H1 (cell line): ENCODE data around the gene SCGB1C2. TPM values are rescaled to one million over a fixed set of nuclear protein-coding genes. Genes with fewer than 3 reads are reported as not detected.

Experiments
- CBX8 ChIP-seq: fragments of 300-800, 300-1000 bp; sonication (generic); IDR thresholded peaks from 2 replicates; pipeline ENCODE4 v1.7.1; 2016; ENCODE audit warnings: low read depth, low read length, borderline replicate concordance
- CHD7 ChIP-seq: fragments of 300-600 bp; sonication (generic); IDR thresholded peaks from 2 replicates; pipeline ENCODE4 v1.7.1; 2012; ENCODE audit warnings: low read length, moderate library complexity, mild to moderate bottlenecking, inconsistent platforms; ENCODE audit not compliant: insufficient replicate concordance
- PHF8 ChIP-seq: fragments of 200-600 bp; sonication (generic); conservative IDR thresholded peaks from 2 replicates; pipeline ENCODE4 v1.7.1; 2012; ENCODE audit warnings: low read depth, mild to moderate bottlenecking, inconsistent platforms, low read length, moderate library complexity
- SP1 ChIP-seq: IDR thresholded peaks from 2 replicates; pipeline ENCODE4 v1.6.1; 2011; ENCODE audit warnings: low read depth, low read length
- TEAD4 ChIP-seq: IDR thresholded peaks from 2 replicates; pipeline ENCODE4 v1.6.1; 2012; ENCODE audit warnings: low read depth, low read length, inconsistent platforms, mixed read lengths
- ZNF274 ChIP-seq: IDR thresholded peaks from 2 replicates; pipeline ENCODE4 v1.7.0; 2012; ENCODE audit warnings: low read length, borderline replicate concordance; ENCODE audit errors: extremely low read depth
- polyA plus RNA-seq, 7 experiments: library from polyadenylated mRNA; depleted of rRNA in 3 of 7; stranded (reverse) in 5 of 7; unstranded in 2 of 7; fragments of >200 nt in 5 of 7; fragments of 200-250 nt in 2 of 7; gene quantifications; 1 replicate in 5 of 7; 2 replicates in 1 of 7; 4 replicates in 1 of 7; pipeline versions ENCODE4 v1.2.1 to v1.2.3, GENCODE V29; 2011 to 2013; ENCODE audit warnings: missing spikeins in 2 of 7, mixed read lengths in 2 of 7
- total RNA-seq: library from RNA; stranded (reverse); fragmentation: NEBNext Ultra II Directional; extraction: Animal tissue kit (Norgen Biotek cat#: 25700); gene quantifications from 2 replicates; pipeline ENCODE4 v1.2.1, GENCODE V29; 2021

Gene SCGB1C2
- total and polyA plus RNA-seq, 2 of the 8 experiments (the other 6 are each of a cell fraction or from before 2014, with no cell fraction given), result not detected

GRCh38 chr17:144936-145670 lies 7.7 kb downstream of the SCGB1C2 start (continued):
- TF ChIP-seq CHD7 (no peak), TEAD4 (no peak), ZNF274 (no peak), PHF8 (no peak), SP1 (no peak), CBX8 (no peak)
